B cell (primary cell): ENCODE data around the gene GPA33. TPM values are rescaled to one million over a fixed set of nuclear protein-coding genes. Genes with fewer than 3 reads are reported as not detected.

ENCODE experiments used
- ATAC-seq: fragments of 200-7000 bp; cut with Tn5 transposase; one replicate; pipeline ENCODE4 v1.10.0; 2021; ENCODE audit warnings: low read depth, mild to moderate bottlenecking, moderate number of reproducible peaks, moderate library complexity
- CTCF ChIA-PET: fragments of 350-600 bp; sonication (Branson Sonifier 250); formaldehyde crosslinking; loops from one replicate; lab custom pipeline; 2021; ENCODE audit warnings: antibody characterized with exemption, inconsistent platforms; lab: Charles Lee
- POLR2A ChIA-PET: fragments of 350-600 bp; sonication (Branson Sonifier 250); formaldehyde crosslinking; loops from one replicate; lab custom pipeline; 2021; ENCODE audit warnings: antibody characterized with exemption; lab: Charles Lee
- DNase-seq: peaks from one replicate; pipeline ENCODE4 v3.0.0; 2013
- H2AFZ ChIP-seq: 2 replicates; pipeline ENCODE4 v1.6.1; 2012; ENCODE audit warnings: mild to moderate bottlenecking, low read depth, low read length; ENCODE audit not compliant: insufficient read depth, poor library complexity, severe bottlenecking
- H3K27ac ChIP-seq, 2 donors: 1 replicate in 1 of 2; 2 replicates in 1 of 2; pipeline ENCODE4 v1.5.1; 2012 to 2013; ENCODE audit warnings: low read length in 2 of 2, mild to moderate bottlenecking in 2 of 2, moderate library complexity in 1 of 2
- H3K27me3 ChIP-seq, 4 experiments: fragments of 200-600 bp in 1 of 4; sonication (generic) in 1 of 4; replicated peaks in 1 of 4; 1 replicate in 2 of 4; 2 replicates in 2 of 4; pipeline versions ENCODE4 v1.6.1 to v1.7.0; 2013 to 2016; ENCODE audit warnings: low read length in 3 of 4, mild to moderate bottlenecking in 2 of 4, mixed read lengths in 1 of 4, moderate library complexity in 1 of 4; ENCODE audit not compliant: insufficient read depth in 4 of 4, control insufficient read depth in 3 of 4; ENCODE audit errors: control extremely low read depth in 1 of 4
- H3K36me3 ChIP-seq, 2 experiments: replicated peaks in 1 of 2; 1 replicate in 1 of 2; 2 replicates in 1 of 2; pipeline versions ENCODE4 v1.6.1 to v1.7.1; 2013; ENCODE audit warnings: low read length in 1 of 2; ENCODE audit not compliant: insufficient read depth in 2 of 2, control insufficient read depth in 1 of 2; ENCODE audit errors: control extremely low read depth in 1 of 2, extremely low read depth in 1 of 2
- H3K4me1 ChIP-seq, 2 donors: fragments of 200-600 bp in 1 of 2; sonication (generic) in 1 of 2; 1 replicate in 1 of 2; 2 replicates in 1 of 2; pipeline versions ENCODE4 v1.5.1 to v1.6.1; 2013 to 2017; ENCODE audit warnings: low read length in 2 of 2; ENCODE audit not compliant: control insufficient read depth in 2 of 2, insufficient read depth in 2 of 2
- H3K4me2 ChIP-seq: replicated peaks from 2 replicates; pipeline ENCODE3; 2012; ENCODE audit warnings: mild to moderate bottlenecking, low read depth, low read length; ENCODE audit not compliant: poor library complexity, severe bottlenecking
- H3K4me3 ChIP-seq, 5 experiments: fragments of 200-600 bp in 1 of 5; sonication (generic) in 1 of 5; 1 replicate in 3 of 5; 2 replicates in 2 of 5; pipeline versions ENCODE4 v1.5.1 to v1.7.0; 2011 to 2016; ENCODE audit warnings: low read length in 4 of 5, mild to moderate bottlenecking in 4 of 5, low read depth in 2 of 5, control low read depth in 1 of 5, moderate library complexity in 1 of 5; ENCODE audit not compliant: insufficient read depth in 1 of 5; ENCODE audit errors: control extremely low read depth in 1 of 5, extremely low read depth in 1 of 5
- H3K79me2 ChIP-seq: fragments of 200-600 bp; sonication (generic); one replicate; pipeline ENCODE4 v1.6.0; 2016; ENCODE audit warnings: low read length; ENCODE audit not compliant: control insufficient read depth, insufficient read depth
- H3K9ac ChIP-seq: fragments of 200-600 bp; sonication (generic); 2 replicates; pipeline ENCODE4 v1.6.1; 2017; ENCODE audit warnings: mild to moderate bottlenecking, low read length, moderate library complexity
- H3K9me3 ChIP-seq, 3 donors: one replicate each; pipeline versions ENCODE4 v1.6.1 to v1.7.1; 2013; ENCODE audit warnings: low read length in 2 of 3; ENCODE audit not compliant: control insufficient read depth in 2 of 3, insufficient read depth in 1 of 3; ENCODE audit errors: control extremely low read depth in 1 of 3
- H4K20me1 ChIP-seq: 2 replicates; pipeline ENCODE4 v1.6.0; 2012; ENCODE audit warnings: mild to moderate bottlenecking, low read length; ENCODE audit not compliant: insufficient read depth, control insufficient read depth, poor library complexity, severe bottlenecking
- H3K27ac Mint-ChIP-seq: one replicate; pipeline ENCODE4 v1.8.0; 2021; ENCODE audit warnings: mixed read lengths
- H3K27me3 Mint-ChIP-seq: one replicate; pipeline ENCODE4 v1.8.0; 2021; ENCODE audit warnings: mixed read lengths
- H3K4me1 Mint-ChIP-seq: one replicate; pipeline ENCODE4 v1.8.0; 2021; ENCODE audit warnings: mixed read lengths
- H3K4me3 Mint-ChIP-seq: one replicate; pipeline ENCODE4 v1.8.0; 2021; ENCODE audit warnings: mixed read lengths
- H3K9me3 Mint-ChIP-seq: one replicate; pipeline ENCODE4 v1.8.0; 2022; ENCODE audit warnings: mixed read lengths; ENCODE audit not compliant: insufficient read depth
- CTCF ChIP-seq: fragments of 200-600 bp; IDR thresholded peaks from one replicate; pipeline ENCODE4 v1.8.0; 2022; ENCODE audit warnings: antibody characterized with exemption, mild to moderate bottlenecking
- EZH2 ChIP-seq: IDR thresholded peaks from 2 replicates; pipeline ENCODE4 v1.6.1; 2012; ENCODE audit warnings: borderline replicate concordance, low read depth, mild to moderate bottlenecking, moderate library complexity, low read length; ENCODE audit not compliant: insufficient read depth, poor library complexity, severe bottlenecking
- WGBS: methylation state at CpG from one replicate; pipeline ENCODE4 v1.1.5; 2013; ENCODE audit warnings: missing lambda C conversion rate; ENCODE audit not compliant: insufficient coverage; 5-methylcytosine and 5-hydroxymethylcytosine counted together
- intact Hi-C: fragments of 100-400 bp; cut with micrococcal nuclease; formaldehyde crosslinking; loops from one replicate; pipeline ENCODE4 v1.10.0; 2022
- polyA plus RNA-seq: library from polyadenylated mRNA; depleted of rRNA; stranded (reverse); fragments of >200 nt; gene quantifications from 2 replicates; pipeline ENCODE4 v1.2.3, GENCODE V29; 2012
- total RNA-seq, 2 donors: library from RNA; stranded (reverse); fragments of 120-200 nt in 1 of 2; gene quantifications; 1 replicate in 1 of 2; 2 replicates in 1 of 2; pipeline versions ENCODE4 v1.2.3 to v1.2.4, GENCODE V29; 2013 to 2022

The GPA33 gene
- total and polyA plus RNA-seq, 2 donors (not counting 1 experiment from before 2014, with no cell fraction given) = 0.91 to 2.4 TPM

DNA sequence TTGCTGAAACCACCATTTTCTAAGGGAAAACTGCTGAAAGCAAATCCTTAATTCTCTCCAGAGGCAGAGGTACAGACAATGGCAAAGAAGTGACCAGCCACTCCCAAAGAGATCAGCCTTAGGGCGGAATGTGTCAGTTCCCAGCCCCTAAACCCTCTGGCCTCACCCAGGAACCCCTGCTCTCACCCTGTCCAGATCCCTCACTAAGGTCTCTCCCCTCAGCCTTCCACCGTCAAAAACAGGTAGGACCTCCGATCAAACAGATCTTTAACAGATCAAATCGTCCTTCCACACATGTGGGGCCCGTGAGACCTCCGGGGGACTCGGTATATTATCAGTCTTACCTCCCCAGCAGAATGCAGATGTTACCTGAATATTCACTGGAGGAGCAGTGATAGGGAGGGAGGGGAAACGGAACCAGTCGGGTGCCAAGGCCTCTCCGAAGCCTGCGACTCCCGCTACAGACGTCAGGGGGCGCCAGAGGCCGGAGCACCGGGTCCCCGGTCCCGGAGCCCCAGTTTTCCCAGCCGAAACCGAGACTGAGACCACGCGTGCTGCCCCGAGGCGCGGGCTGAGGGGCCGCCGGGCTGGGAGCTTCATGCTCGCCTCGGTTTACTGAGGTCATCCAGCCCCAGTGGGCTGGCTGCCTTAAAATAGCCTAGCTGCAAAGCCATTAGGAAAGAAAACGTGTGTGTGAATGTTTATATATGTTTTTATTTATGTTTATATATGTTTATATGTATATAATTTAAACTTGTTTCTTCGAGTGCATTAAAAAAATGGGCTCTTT, 23.6 kb downstream of the GPA33 start:
- DNase-seq (peak; percentile 83), ATAC-seq (peak; percentile 99)
- peak overlapping the region; percentile 71 for H3K4me2 ChIP-seq
- H3K36me3 ChIP-seq = no peaks in the 10 kb centered on the region
- H3K27me3 Mint-ChIP-seq = no peaks in the 10 kb centered on the region
- no peaks in the 10 kb centered on the region for H3K27me3 ChIP-seq
- WGBS = 12% methylated on average over 24 of the region's 31 CpGs
- H3K4me3 ChIP-seq = peak overlapping the region in 1 of 5 experiments; percentile 20
- H3K9me3 ChIP-seq = no peaks in the 10 kb centered on the region
- peaks cover 0 to 7% of the 10 kb centered on the region in 2 donors for H3K4me1 ChIP-seq
- no peaks in the 10 kb centered on the region for H4K20me1 ChIP-seq
- H3K27ac ChIP-seq = no peak overlapping the region
- H3K4me3 Mint-ChIP-seq = no peak overlapping the region
- TF ChIP-seq CTCF (peak; percentile 98), EZH2 (no peak)
- H2AFZ ChIP-seq = peak overlapping the region; percentile 59
- peaks cover 4% of the 10 kb centered on the region for H3K4me1 Mint-ChIP-seq
- POLR2A ChIA-PET = no interaction called here
- CTCF ChIA-PET = interaction anchor here (0.6 to 1.9 kb wide), 26 partner anchors 11 to 489 kb away, joined by 3 to 8 read pairs (median 4); partner anchors contain the start of gene POU2F1
- intact Hi-C loops = loop anchor here (1.0 to 2.0 kb wide), 7 partner anchors 58 to 490 kb away; partner anchors contain the start of gene POU2F1
- H3K9ac ChIP-seq = no peak overlapping the region
- H3K27ac Mint-ChIP-seq = no peak overlapping the region
- H3K9me3 Mint-ChIP-seq = no peaks in the 10 kb centered on the region
- no peaks in the 10 kb centered on the region for H3K79me2 ChIP-seq

DNA sequence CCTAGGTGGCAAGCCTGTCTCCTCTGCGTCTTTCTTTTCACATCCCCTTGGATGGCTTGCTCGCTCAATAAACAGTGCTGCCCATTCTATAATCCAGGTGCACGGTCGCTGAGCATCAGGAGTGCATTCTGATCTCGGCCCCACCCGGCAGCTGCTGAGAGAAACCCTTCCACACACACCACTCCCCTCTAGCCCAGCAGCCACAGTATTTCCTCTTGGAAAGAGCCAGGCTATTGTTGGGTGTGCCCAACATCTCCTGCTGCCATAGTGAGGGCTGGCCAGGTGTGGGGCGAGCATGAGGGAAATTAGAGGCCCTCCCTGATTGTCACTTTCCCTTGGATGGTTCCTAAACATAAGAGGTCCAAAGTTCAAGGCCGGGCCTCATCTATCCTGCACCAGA, 24.7 kb downstream of the GPA33 start:
- H3K4me3 ChIP-seq = no peak overlapping the region
- H3K4me3 Mint-ChIP-seq = no peak overlapping the region
- no peak overlapping the region for H3K27ac ChIP-seq
- no peak overlapping the region for H3K4me2 ChIP-seq
- H3K79me2 ChIP-seq = no peaks in the 10 kb centered on the region
- no peak for TF ChIP-seq CTCF
- TF ChIP-seq EZH2 = no peak
- intact Hi-C loops = no loop called here
- ATAC-seq = no peak
- H3K27me3 ChIP-seq = no peaks in the 10 kb centered on the region
- H3K27me3 Mint-ChIP-seq = peaks cover 3% of the 10 kb centered on the region
- no peak for DNase-seq
- H4K20me1 ChIP-seq = no peaks in the 10 kb centered on the region
- H3K9ac ChIP-seq = no peak overlapping the region
- POLR2A ChIA-PET = interaction anchor here (1.6 kb wide), 1 partner anchor 155 kb away, joined by 3 read pairs; no protein-coding TSS in a partner anchor
- CTCF ChIA-PET = interaction anchor here (0.7 to 17.0 kb wide), 12 partner anchors 14 to 467 kb away, joined by 3 to 944 read pairs (median 4); no protein-coding TSS in a partner anchor
- H3K4me1 Mint-ChIP-seq = no peaks in the 10 kb centered on the region
- no peaks in the 10 kb centered on the region for H3K9me3 Mint-ChIP-seq
- H3K36me3 ChIP-seq = no peaks in the 10 kb centered on the region
- H3K27ac Mint-ChIP-seq = no peak overlapping the region
- WGBS = 95% methylated on average over 7 of the region's 8 CpGs
- no peaks in the 10 kb centered on the region for H3K9me3 ChIP-seq
- H3K4me1 ChIP-seq = peaks cover 0 to 7% of the 10 kb centered on the region in 2 donors
- no peak overlapping the region for H2AFZ ChIP-seq
